ENCODE results near the gene FCSK.

- no peak for TF ChIP-seq EZH2 (IDR thresholded peaks at IDR 0.05; ENCODE audit: insufficient read depth, low read length)
- TF ChIP-seq CTCF (IDR thresholded peaks at IDR 0.05; ENCODE audit: insufficient read depth, low read depth, low read length): no peak
Observed at GRCh38 chr16:70454222-70455034, at the start of gene FCSK.
